CD4-positive, alpha-beta T cell (primary cell): Measurements from ENCODE around the gene PIK3R2. TPM values are rescaled to one million over a fixed set of nuclear protein-coding genes. Genes with fewer than 3 reads are reported as not detected.

ENCODE experiments used
- ATAC-seq: fragments of 200-7000 bp; cut with Tn5 transposase; one replicate; pipeline ENCODE4 v1.10.0; 2022; ENCODE audit warnings: mild to moderate bottlenecking; ENCODE audit not compliant: poor library complexity
- CTCF ChIA-PET: fragments of 350-600 bp; sonication (Branson Sonifier 250); formaldehyde crosslinking; loops from one replicate; lab custom pipeline; 2021; ENCODE audit warnings: antibody characterized with exemption, inconsistent platforms; lab: Charles Lee
- POLR2A ChIA-PET: fragments of 350-600 bp; sonication (Branson Sonifier 250); formaldehyde crosslinking; loops from one replicate; lab custom pipeline; 2021; ENCODE audit warnings: antibody characterized with exemption, inconsistent platforms; lab: Charles Lee
- DNase-seq, 14 experiments: peaks; one replicate each; pipeline ENCODE4 v3.0.0-alpha.2; 2013 to 2020; ENCODE audit warnings: mixed read lengths in 2 of 14
- H3K27ac ChIP-seq, 2 donors: one replicate each; pipeline versions ENCODE4 v1.5.1 to v1.7.0; 2013; ENCODE audit warnings: low read length in 2 of 2, low read depth in 1 of 2, mild to moderate bottlenecking in 1 of 2
- H3K27me3 ChIP-seq, 2 experiments: 1 replicate in 1 of 2; 2 replicates in 1 of 2; pipeline versions ENCODE4 v1.6.1 to v1.7.0; 2013; ENCODE audit warnings: low read length in 2 of 2, control low read depth in 1 of 2, mild to moderate bottlenecking in 1 of 2, moderate library complexity in 1 of 2; ENCODE audit not compliant: insufficient read depth in 2 of 2, control insufficient read depth in 1 of 2
- H3K36me3 ChIP-seq: one replicate; pipeline ENCODE4 v1.6.1; 2013; ENCODE audit warnings: low read length, control low read depth; ENCODE audit not compliant: insufficient read depth
- H3K4me1 ChIP-seq: one replicate; pipeline ENCODE4 v1.6.1; 2013; ENCODE audit warnings: low read length, control low read depth; ENCODE audit not compliant: insufficient read depth
- H3K4me3 ChIP-seq: one replicate; pipeline ENCODE4 v1.5.1; 2013; ENCODE audit warnings: mild to moderate bottlenecking, low read length, moderate library complexity
- H3K9me3 ChIP-seq, 2 experiments: 1 replicate in 1 of 2; 2 replicates in 1 of 2; pipeline versions ENCODE4 v1.6.1 to v1.7.0; 2013; ENCODE audit warnings: low read length in 2 of 2, mild to moderate bottlenecking in 2 of 2, control low read depth in 1 of 2, moderate library complexity in 1 of 2; ENCODE audit not compliant: control insufficient read depth in 1 of 2, insufficient read depth in 1 of 2
- H3K27ac Mint-ChIP-seq: one replicate; pipeline ENCODE4 v1.8.0; 2020; ENCODE audit warnings: mixed read lengths
- H3K27me3 Mint-ChIP-seq: one replicate; pipeline ENCODE4 v1.8.0; 2021; ENCODE audit warnings: mixed read lengths
- H3K36me3 Mint-ChIP-seq: one replicate; pipeline ENCODE4 v1.8.0; 2021; ENCODE audit warnings: low read depth, mixed read lengths
- H3K4me1 Mint-ChIP-seq: one replicate; pipeline ENCODE4 v1.8.0; 2021; ENCODE audit warnings: low read depth, mixed read lengths
- H3K4me3 Mint-ChIP-seq: one replicate; pipeline ENCODE4 v1.8.0; 2020; ENCODE audit warnings: mild to moderate bottlenecking, mixed read lengths
- H3K9me3 Mint-ChIP-seq: one replicate; pipeline ENCODE4 v1.8.0; 2020; ENCODE audit warnings: mixed read lengths
- CTCF ChIP-seq: fragments of 200-600 bp; IDR thresholded peaks from one replicate; pipeline ENCODE4 v1.8.0; 2022; ENCODE audit warnings: antibody characterized with exemption, mild to moderate bottlenecking
- intact Hi-C, 2 experiments: fragments of 100-400 bp; cut with DNase I in 1 of 2; cut with micrococcal nuclease in 1 of 2; formaldehyde crosslinking; loops; one replicate each; pipeline versions ENCODE4 v1.15.1 to v1.9.0; 2023 to 2025; cut with DNase I, micrococcal nuclease
- total RNA-seq, 174 experiments: library from RNA in 2 of 174; stranded (reverse) in 2 of 174; gene quantifications; one replicate each; pipeline ENCODE4 v1.2.3 and lab custom pipeline; 2021 to 2026

PIK3R2 gene
- total RNA-seq, 2 experiments from 2014 or later: 4.6 to 5.6 TPM

DNA sequence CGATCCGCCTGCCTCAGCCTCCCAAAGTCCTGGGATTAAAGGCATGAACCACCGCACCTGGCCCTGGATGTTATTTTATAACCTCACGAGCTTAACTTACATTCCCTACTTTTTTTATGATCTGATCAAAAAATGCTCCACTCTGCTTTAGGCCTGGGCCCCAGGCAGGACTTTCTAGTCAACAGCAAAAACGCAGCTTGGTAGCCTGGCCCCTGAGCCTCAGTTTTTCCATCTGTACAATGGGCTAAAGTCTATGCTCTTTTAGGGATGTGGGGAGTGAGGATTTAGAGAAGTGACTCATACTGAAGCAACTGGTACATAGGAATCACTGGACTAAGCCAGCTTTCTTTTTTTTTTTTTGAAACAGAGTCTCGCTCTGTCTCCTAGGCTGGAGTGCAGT lies 11.9 kb upstream of the PIK3R2 start:
- H3K27ac Mint-ChIP-seq: no peak overlapping the region
- no peaks in the 10 kb centered on the region for H3K9me3 Mint-ChIP-seq

DNA sequence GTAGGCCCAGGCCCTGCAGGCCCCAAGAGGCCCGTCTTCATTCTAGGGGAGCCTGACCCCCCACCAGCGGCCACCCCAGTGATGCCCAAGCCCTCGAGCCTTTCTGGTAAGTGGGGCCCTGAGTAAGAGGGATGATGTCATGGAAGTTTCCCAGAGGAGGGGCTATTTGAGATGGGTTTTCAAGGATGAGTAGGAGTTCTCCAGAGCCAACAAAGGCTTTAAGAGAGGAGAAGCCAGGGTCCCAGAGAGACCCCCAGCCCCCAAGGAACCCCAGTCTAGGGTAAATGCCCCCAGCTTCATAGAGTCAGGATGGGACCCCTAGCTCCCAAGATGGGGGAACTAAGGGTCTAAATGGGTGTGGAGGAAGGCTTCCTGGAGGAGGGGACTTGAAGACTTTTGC lies 9.1 kb upstream of the PIK3R2 start:
- Histone ChIP-seq H3K4me1 (no peaks in the 10 kb centered on the region), H3K9me3 (no peaks in the 10 kb centered on the region), H3K36me3 (peaks cover 74% of the 10 kb centered on the region), H3K27ac (no peak overlapping the region), H3K4me3 (no peak overlapping the region), H3K27me3 (no peaks in the 10 kb centered on the region)
- Mint-ChIP-seq H3K36me3 (peaks cover 74% of the 10 kb centered on the region), H3K4me1 (no peaks in the 10 kb centered on the region), H3K4me3 (no peak overlapping the region), H3K9me3 (no peaks in the 10 kb centered on the region), H3K27me3 (no peaks in the 10 kb centered on the region), H3K27ac (no peak overlapping the region)
- TF ChIP-seq CTCF: no peak
- DNase-seq (no peak), ATAC-seq (no peak)
- intact Hi-C loops: no loop called here
- POLR2A ChIA-PET: interaction anchor here (1.5 kb wide), 1 partner anchor 25 kb away, joined by 4 read pairs; no protein-coding TSS in a partner anchor
- CTCF ChIA-PET: no interaction called here

More for the DNA sequence above, 11.9 kb upstream of the PIK3R2 start:
- intact Hi-C loops: no loop called here
- ChIA-PET CTCF (no interaction called here), POLR2A (interaction anchor here (1.4 kb wide), 1 partner anchor 140 kb away, joined by 3 read pairs; the partner anchor contains the start of gene JUND)
- no peaks in the 10 kb centered on the region for H3K4me1 ChIP-seq
- peaks cover 65% of the 10 kb centered on the region for H3K36me3 Mint-ChIP-seq
- no peaks in the 10 kb centered on the region for H3K4me1 Mint-ChIP-seq
- H3K9me3 ChIP-seq: no peaks in the 10 kb centered on the region
- TF ChIP-seq CTCF: no peak
- no peaks in the 10 kb centered on the region for H3K27me3 Mint-ChIP-seq
- ATAC-seq: no peak
- H3K27ac ChIP-seq: no peak overlapping the region
- no peak for DNase-seq
- no peaks in the 10 kb centered on the region for H3K27me3 ChIP-seq
- H3K4me3 ChIP-seq: no peak overlapping the region
- peaks cover 80% of the 10 kb centered on the region for H3K36me3 ChIP-seq
- H3K4me3 Mint-ChIP-seq: no peak overlapping the region

- Mint-ChIP-seq H3K4me1 (no peaks in the 10 kb centered on the region), H3K36me3 (peaks cover 70% of the 10 kb centered on the region), H3K27ac (no peak overlapping the region), H3K4me3 (no peak overlapping the region), H3K9me3 (no peaks in the 10 kb centered on the region), H3K27me3 (no peaks in the 10 kb centered on the region)
- Histone ChIP-seq H3K27me3 (no peaks in the 10 kb centered on the region), H3K27ac (no peak overlapping the region), H3K4me3 (no peak overlapping the region), H3K9me3 (no peaks in the 10 kb centered on the region), H3K4me1 (no peaks in the 10 kb centered on the region), H3K36me3 (peaks cover 70% of the 10 kb centered on the region)
- ChIA-PET POLR2A (interaction anchor here (0.8 to 1.5 kb wide), 2 partner anchors 24 to 25 kb away, joined by 3 to 4 read pairs; no protein-coding TSS in a partner anchor), CTCF (no interaction called here)
- intact Hi-C loops: no loop called here
- no peak for TF ChIP-seq CTCF
- ATAC-seq (no peak), DNase-seq (peak in 1 of 14 experiments; percentile 14)
Observed at GRCh38 chr19:18144361-18144760, 8.6 kb upstream of the PIK3R2 start.
